Eye (tissue), 1 donor: Measurements from ENCODE around the gene AMPD3.

ENCODE experiments used
- DNase-seq: peaks from one replicate; pipeline ENCODE4 v3.0.0-alpha.2; 2015

AMPD3 gene

DNA sequence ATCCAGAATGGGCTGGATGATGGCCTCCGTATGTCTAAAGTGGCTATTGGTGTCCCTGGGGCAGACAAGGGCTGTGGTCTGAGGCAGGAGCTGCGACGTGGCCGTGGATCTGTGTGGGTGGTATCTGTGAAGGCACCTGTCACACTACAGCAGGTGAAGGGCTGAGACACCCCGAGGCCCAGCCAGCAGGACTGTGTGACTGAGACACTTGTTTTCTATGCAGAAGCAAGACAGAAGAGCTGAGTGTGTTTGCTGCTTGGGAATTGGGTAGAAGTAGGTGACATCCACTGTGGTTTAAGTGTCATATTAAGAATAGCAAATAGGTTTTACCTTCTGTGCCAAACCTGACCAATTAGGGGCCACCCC is 35.0 kb downstream of the AMPD3 start:
- DNase-seq: no peak

DNA sequence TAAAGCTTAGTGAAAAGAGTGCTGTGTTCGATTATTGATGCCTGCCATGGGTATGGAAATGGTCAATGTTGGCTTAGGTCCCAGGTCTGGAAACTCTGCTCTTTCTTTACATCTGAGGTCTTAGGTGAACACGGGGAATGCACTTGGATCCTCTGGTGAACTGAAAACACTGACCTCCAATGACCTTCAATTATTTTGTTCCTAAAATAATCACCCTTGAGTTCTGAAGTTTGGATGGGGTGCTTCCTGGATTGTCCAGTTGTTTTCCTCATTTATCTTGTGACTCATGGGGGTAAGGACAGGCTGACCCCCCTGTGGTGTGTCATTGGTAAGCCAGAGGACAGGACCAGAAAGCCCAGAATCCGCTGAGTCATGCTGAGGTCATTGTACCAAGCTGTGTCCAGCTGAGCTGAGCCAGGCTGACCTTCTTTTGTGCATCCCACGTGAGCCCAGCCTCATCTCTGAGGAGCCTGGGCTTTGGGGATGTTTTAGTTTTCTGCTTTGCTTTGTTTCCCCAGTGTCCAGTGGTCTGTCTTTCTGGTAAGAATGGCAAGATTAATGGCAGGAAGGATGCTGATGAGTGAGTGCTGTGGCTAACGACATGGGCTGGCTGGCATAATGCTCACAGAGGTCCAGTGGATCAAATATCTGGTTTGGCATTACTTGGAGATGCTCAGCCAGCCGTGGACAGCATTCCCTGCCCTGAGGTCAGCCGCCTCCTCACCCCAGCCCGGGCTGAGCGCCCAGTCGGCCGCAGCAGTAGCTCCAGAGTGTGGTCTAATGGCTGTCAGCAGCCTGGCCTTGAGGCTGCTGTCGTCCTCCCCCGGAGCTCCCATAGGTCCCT is 35.6 kb downstream of the AMPD3 start:
- peak; percentile 77 for DNase-seq

- DNase-seq: no peak
Measured at GRCh38 chr11:10492084-10492483, 37.0 kb downstream of the AMPD3 start.

GRCh38 chr11:10493041-10493663 is 38.1 kb downstream of the AMPD3 start:
- peak; percentile 47 for DNase-seq

DNA sequence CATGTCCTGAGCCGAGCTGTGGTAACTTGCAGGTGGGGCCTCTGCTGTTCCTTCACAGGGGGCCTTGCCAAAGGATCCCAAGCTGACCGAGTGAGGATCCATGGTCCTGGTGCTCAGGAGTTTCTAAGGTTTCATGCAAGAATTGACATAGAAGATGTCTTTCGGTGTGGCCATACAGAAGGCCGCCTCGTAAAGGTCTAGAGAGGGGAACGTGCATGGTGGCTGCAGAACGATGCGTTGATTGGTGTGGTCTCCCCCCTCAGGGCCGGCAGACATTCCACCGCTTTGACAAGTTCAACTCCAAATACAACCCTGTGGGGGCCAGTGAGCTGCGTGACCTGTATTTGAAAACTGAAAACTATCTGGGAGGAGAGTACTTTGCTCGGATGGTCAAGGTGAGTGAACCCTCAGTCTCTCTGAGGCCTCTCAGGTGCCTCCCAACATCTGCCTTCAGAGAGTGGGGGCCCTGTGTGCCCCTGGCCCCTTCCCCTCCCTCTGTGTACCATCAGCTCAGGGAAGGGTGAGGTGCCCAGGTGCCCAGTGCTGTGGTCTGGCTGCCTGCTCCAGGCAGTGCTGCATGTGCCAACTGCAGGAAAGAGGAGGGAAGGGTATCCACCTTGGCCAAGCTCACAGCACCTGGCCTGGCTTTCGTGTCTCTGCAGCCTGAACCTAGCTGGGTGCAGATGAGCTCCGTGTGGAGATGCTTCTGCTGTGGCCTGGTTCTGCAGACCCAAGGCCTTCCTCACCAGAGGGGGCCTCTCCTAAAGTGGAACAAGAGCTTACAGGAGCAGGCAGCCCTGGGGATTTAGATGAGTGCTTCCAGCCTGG is 39.8 kb downstream of the AMPD3 start:
- no peak for DNase-seq

- DNase-seq: no peak
Measured at GRCh38 chr11:10495464-10495786, 40.4 kb downstream of the AMPD3 start.

DNA sequence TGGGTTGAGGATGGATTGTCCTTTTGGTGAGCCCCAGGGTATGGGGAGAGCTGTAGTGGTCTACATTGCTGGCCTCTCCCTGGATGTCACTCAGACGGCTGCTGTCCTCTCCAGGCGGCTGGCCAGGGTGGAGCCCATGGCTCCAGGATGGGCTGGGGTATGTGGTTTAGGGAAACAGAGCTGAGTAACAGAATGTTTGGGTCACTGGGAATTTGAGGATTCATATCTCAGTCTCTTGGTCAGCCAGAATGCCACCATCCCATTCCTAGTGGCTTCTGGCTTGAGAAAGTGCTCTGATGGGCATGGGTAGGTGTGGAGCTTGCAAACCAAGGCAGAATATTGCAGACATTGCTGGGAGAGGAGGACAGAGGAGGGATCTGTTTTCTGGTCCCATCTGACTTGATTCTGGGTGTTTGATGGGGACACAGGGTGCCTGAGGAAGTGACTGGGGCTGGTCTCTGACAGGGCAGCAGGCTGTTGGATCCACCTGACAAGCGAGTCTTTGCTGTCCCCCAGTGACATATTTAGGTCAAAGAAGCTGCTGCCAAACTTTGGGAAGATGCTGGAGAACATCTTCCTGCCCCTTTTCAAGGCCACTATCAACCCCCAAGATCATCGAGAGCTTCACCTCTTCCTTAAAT is 41.4 kb downstream of the AMPD3 start:
- no peak for DNase-seq

DNA sequence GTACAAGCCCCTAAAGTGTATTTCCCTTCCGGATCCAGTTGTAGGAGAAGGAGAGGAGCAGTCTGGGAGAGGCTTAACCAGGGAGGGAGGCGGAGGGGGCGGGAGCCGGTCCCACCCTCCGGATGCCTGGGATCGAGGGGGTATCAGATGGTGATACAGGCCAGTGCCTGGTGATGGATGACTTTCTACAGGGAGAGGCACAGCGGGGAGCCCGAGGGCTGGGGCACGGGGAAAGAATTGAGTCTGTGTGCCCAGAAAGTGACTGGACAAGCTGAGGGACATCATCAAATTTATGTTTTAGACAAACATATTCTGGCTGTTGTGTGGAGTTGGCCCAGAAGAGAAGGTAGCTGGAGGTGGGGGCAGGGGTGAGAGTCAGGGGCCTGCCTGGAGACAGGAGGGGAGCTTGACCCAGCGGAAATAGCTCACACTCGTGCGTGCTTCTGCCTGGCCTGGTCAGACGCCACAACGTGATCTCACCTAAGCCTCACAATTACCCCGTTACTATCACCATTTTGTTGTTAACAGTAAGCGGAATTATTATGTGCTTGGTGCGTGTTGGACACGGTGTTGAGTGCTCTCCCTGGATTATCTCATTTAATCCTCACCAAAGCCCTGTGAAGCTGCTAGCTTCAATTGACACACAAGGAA is 42.4 kb downstream of the AMPD3 start:
- no peak for DNase-seq

DNA sequence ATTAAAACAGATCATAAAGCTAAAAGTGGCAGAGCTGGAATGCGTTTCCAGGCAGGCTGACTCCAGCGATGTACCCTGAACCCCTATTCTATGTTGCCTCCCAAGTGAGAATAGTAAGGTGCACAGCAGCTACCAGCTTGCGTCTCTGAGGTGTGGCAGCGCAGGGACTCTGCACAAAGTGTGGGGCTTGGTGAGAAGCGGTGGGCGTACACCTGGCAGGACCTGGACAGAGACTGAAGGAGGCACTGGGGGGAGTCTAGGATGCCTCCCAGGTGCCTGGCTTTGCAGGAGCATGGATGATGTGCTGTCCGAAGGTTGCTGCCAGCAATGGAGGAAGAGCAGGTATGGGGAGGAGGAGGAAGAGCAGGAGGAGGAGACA is 42.9 kb downstream of the AMPD3 start:
- no peak for DNase-seq

DNA sequence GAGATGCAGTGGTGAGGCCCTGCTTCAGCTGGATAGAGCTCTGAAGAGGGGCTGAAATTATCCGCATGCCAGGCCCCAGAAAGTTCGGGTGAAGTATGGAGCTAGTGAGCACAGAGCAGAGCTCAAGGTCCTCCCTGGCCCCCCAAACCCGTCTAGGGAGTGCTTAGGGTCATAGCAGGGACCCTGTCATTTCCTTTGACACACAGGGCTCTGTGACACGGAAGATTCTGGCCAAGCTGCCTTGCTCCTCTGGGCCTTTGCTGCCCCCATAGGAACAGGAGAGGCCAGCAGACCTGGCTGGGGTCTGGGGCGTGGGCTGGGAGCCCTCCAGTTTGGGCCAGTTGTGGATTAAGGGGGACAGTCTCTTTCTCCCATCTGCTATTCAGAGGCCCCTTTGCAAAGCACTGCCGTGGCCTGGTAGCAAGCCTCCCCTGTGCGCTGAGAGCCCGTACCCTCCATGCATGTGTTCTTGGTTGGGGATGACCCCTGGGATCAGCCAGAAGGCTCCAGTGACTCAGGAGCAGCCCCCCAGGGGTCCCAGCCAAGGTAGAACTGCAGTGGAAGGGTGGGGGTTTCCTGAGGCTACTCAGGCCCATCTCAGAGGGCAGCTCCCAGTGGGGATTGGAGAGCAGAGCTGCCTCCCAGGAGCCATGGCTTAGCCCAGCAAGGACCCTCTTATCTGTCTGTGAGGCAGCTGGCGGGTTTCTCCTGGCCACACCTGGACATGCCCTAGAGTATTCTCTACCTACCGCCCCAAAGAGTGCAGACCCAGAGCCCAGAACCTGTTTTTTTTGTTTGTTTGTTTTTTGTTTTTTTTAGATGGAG is 43.6 kb downstream of the AMPD3 start:
- DNase-seq: no peak

GRCh38 chr11:10499452-10499851 is 44.4 kb downstream of the AMPD3 start:
- no peak for DNase-seq

DNA sequence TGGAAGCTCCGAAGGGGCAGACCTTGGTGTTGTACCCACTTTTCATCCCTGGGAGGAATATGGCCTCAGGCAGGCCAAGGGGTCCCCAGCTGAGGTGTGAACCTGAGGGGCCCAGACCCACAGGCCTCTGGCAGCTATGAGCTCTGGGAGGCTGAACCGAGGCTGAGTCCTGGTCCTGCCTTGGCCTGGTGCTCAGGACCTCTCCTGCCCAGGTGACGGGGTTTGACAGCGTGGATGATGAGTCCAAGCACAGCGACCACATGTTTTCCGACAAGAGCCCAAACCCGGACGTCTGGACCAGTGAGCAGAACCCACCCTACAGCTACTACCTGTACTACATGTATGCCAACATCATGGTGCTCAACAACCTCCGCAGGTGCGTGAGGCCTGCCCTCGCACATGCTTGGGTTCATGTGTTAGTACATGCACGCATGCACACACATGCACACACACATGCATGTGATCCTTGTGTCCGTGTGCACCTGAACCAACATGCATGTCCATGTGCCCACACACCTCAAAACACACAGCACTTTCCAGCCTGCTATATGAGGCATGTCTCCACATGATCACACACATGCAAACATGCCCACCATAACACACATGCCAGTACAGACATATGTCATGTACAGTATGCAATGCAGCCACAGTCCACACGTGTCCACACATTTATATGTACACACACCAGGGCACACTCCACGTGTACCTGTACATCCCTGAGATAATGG is 45.0 kb downstream of the AMPD3 start:
- DNase-seq: no peak

- DNase-seq: no peak
Measured at GRCh38 chr11:10500757-10501684, 46.0 kb downstream of the AMPD3 start.

GRCh38 chr11:10502065-10502680 is 47.1 kb downstream of the AMPD3 start:
- no peak for DNase-seq

- no peak for DNase-seq
Measured at GRCh38 chr11:10502770-10503169, 47.7 kb downstream of the AMPD3 start.

DNA sequence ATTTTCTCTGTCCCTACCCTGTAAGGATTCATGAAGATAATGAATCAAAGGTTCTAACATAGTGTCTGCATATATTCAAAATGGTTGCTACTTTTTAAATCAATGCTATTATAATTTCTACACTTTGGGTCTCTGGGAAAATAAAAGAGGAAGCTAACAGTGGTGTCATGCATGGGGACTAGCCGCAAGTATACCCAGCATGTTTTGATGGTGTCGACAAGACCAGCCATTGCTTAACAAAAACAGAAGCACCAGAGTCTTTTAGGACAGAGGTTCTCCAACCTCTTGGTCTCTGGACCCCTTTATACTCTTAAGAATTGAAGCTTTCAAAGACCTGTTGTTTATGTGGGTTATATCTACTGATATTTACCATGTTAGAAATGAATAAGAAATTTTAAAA is 48.2 kb downstream of the AMPD3 start:
- no peak for DNase-seq

- DNase-seq: no peak
Measured at GRCh38 chr11:10503777-10504480, 48.9 kb downstream of the AMPD3 start.

GRCh38 chr11:10504490-10504889 is 49.4 kb downstream of the AMPD3 start:
- DNase-seq: no peak
